AG10803 (cell line): ENCODE measurements around the gene SUPT3H.

Experiments used
- DNase-seq: peaks from one replicate; pipeline ENCODE4 v3.0.0; 2010; ENCODE audit warnings: low read depth
- H3K4me3 ChIP-seq: 2 replicates; pipeline ENCODE4 v1.5.1; 2011; ENCODE audit warnings: mild to moderate bottlenecking, low read length, control low read depth
- CTCF ChIP-seq: conservative IDR thresholded peaks from 2 replicates; pipeline ENCODE4 v1.5.1; 2011; ENCODE audit warnings: mild to moderate bottlenecking, low read length, control low read depth, inconsistent platforms

Gene SUPT3H

GRCh38 chr6:44795326-44795725 lies 582.4 kb downstream of the SUPT3H start:
- no peak for TF ChIP-seq CTCF
- DNase-seq: no peak
- no peak overlapping the region for H3K4me3 ChIP-seq

GRCh38 chr6:44789806-44790205 lies 587.9 kb downstream of the SUPT3H start:
- DNase-seq: no peak
- no peak overlapping the region for H3K4me3 ChIP-seq

GRCh38 chr6:44789061-44789460 lies 588.7 kb downstream of the SUPT3H start:
- DNase-seq: no peak
- TF ChIP-seq CTCF: no peak
- no peak overlapping the region for H3K4me3 ChIP-seq

More at GRCh38 chr6:44789806-44790205, 587.9 kb downstream of the SUPT3H start:
- TF ChIP-seq CTCF: no peak

GRCh38 chr6:44788387-44788981 lies 589.2 kb downstream of the SUPT3H start:
- no peak for DNase-seq
- no peak for TF ChIP-seq CTCF

GRCh38 chr6:44787254-44787834 lies 590.4 kb downstream of the SUPT3H start:
- H3K4me3 ChIP-seq: no peak overlapping the region
- no peak for TF ChIP-seq CTCF
- DNase-seq: no peak

More at GRCh38 chr6:44788387-44788981, 589.2 kb downstream of the SUPT3H start:
- no peak overlapping the region for H3K4me3 ChIP-seq

GRCh38 chr6:44785130-44785529 lies 592.6 kb downstream of the SUPT3H start:
- TF ChIP-seq CTCF: no peak
- no peak for DNase-seq
- H3K4me3 ChIP-seq: no peak overlapping the region

GRCh38 chr6:44784195-44784594 lies 593.5 kb downstream of the SUPT3H start:
- no peak for TF ChIP-seq CTCF
- no peak for DNase-seq
- no peak overlapping the region for H3K4me3 ChIP-seq
